HEK293T (cell line): Measurements from ENCODE around the gene ING4.
"Not testable (repeated sequence)": the region's sequence is repeated elsewhere in the genome, so short reads cannot be mapped to it uniquely, and the experiment has no call there.

Source experiments
- ARNT ChIP-seq: fragments of 450-650 bp; IDR thresholded peaks from 2 replicates; pipeline ENCODE4 v1.6.1; 2017; ENCODE audit warnings: mild to moderate bottlenecking
- BHLHE40 ChIP-seq: fragments of 450-650 bp; IDR thresholded peaks from 2 replicates; pipeline ENCODE4 v1.6.1; 2016; ENCODE audit warnings: mild to moderate bottlenecking, moderate library complexity, borderline replicate concordance
- CTBP1 ChIP-seq: fragments of 450-650 bp; IDR thresholded peaks from 2 replicates; pipeline ENCODE4 v1.6.1; 2016; ENCODE audit warnings: borderline replicate concordance
- ELF4 ChIP-seq: fragments of 450-650 bp; IDR thresholded peaks from 2 replicates; pipeline ENCODE4 v1.6.1; 2017; ENCODE audit warnings: antibody characterized with exemption
- FOXA1 ChIP-seq: fragments of 450-650 bp; IDR thresholded peaks from 2 replicates; pipeline ENCODE4 v1.6.1; 2016; ENCODE audit warnings: mild to moderate bottlenecking
- FOXK2 ChIP-seq: fragments of 450-650 bp; IDR thresholded peaks from 2 replicates; pipeline ENCODE4 v1.6.1; 2016; ENCODE audit warnings: mild to moderate bottlenecking
- FOXM1 ChIP-seq: fragments of 450-650 bp; IDR thresholded peaks from 2 replicates; pipeline ENCODE4 v1.6.1; 2017; ENCODE audit warnings: mild to moderate bottlenecking, borderline replicate concordance
- HDGF ChIP-seq: fragments of 450-650 bp; IDR thresholded peaks from 2 replicates; pipeline ENCODE4 v1.6.1; 2017; ENCODE audit warnings: antibody characterized with exemption, borderline replicate concordance
- NFRKB ChIP-seq: fragments of 450-650 bp; IDR thresholded peaks from 2 replicates; pipeline ENCODE4 v1.6.1; 2016; ENCODE audit warnings: mild to moderate bottlenecking, moderate library complexity
- PKNOX1 ChIP-seq: fragments of 450-650 bp; IDR thresholded peaks from 2 replicates; pipeline ENCODE4 v1.6.1; 2016
- SP1 ChIP-seq: fragments of 450-650 bp; IDR thresholded peaks from 2 replicates; pipeline ENCODE4 v1.6.1; 2017
- SUZ12 ChIP-seq: fragments of 450-650 bp; IDR thresholded peaks from 2 replicates; pipeline ENCODE4 v1.6.1; 2016; ENCODE audit warnings: mild to moderate bottlenecking
- TARDBP ChIP-seq: fragments of 450-650 bp; IDR thresholded peaks from 2 replicates; pipeline ENCODE4 v1.6.1; 2016
- ZNF384 ChIP-seq: fragments of 450-650 bp; IDR thresholded peaks from 2 replicates; pipeline ENCODE4 v1.6.1; 2016

GRCh38 chr12:6708351-6708750 is 45.4 kb upstream of the ING4 start:
- not testable (repeated sequence) for TF ChIP-seq ARNT, PKNOX1, SUZ12, BHLHE40, TARDBP, CTBP1, ZNF384, FOXK2, SP1, NFRKB, FOXA1, ELF4, FOXM1, HDGF
